Lung (tissue), 12 donors: Measurements from ENCODE around the gene GRIA1. TPM values are rescaled to one million over a fixed set of nuclear protein-coding genes. Genes with fewer than 3 reads are reported as not detected.
A peak's percentile ranks its signal among the peaks of the same experiment; 100 is the strongest.
"Not testable (repeated sequence)": the region's sequence is repeated elsewhere in the genome, so short reads cannot be mapped to it uniquely, and the experiment has no call there.

Source experiments
- ATAC-seq: fragments of 200-7000 bp; cut with Tn5 transposase; one replicate; pipeline ENCODE4 v1.9.1; 2020; ENCODE audit warnings: moderate number of reproducible peaks; ENCODE audit not compliant: insufficient read depth, low FRiP score
- DNase-seq, 3 donors: peaks; one replicate each; pipeline ENCODE4 v3.0.0-alpha.2; 2013 to 2017
- H3K27ac ChIP-seq, 2 donors: one replicate each; pipeline ENCODE4 v1.5.1; 2013; ENCODE audit warnings: mild to moderate bottlenecking in 2 of 2, moderate library complexity in 2 of 2, control low read depth in 1 of 2, inconsistent platforms in 1 of 2, low read depth in 1 of 2, low read length in 1 of 2
- H3K27me3 ChIP-seq, 3 donors: one replicate each; pipeline ENCODE4 v1.5.1; 2013; ENCODE audit warnings: low read length in 2 of 3; ENCODE audit not compliant: control insufficient read depth in 3 of 3, insufficient read depth in 3 of 3
- H3K36me3 ChIP-seq, 4 donors: one replicate each; pipeline ENCODE4 v1.5.1; 2013; ENCODE audit warnings: low read length in 4 of 4, mild to moderate bottlenecking in 1 of 4, moderate library complexity in 1 of 4; ENCODE audit not compliant: control insufficient read depth in 4 of 4, insufficient read depth in 4 of 4
- H3K4me1 ChIP-seq, 5 donors: one replicate each; pipeline ENCODE4 v1.5.1; 2013; ENCODE audit warnings: low read length in 5 of 5, mild to moderate bottlenecking in 2 of 5, moderate library complexity in 1 of 5; ENCODE audit not compliant: control insufficient read depth in 5 of 5, insufficient read depth in 5 of 5
- H3K4me3 ChIP-seq: one replicate; pipeline ENCODE4 v1.5.1; 2013; ENCODE audit warnings: mild to moderate bottlenecking, control low read depth, moderate library complexity
- H3K9ac ChIP-seq, 2 donors: one replicate each; pipeline ENCODE4 v1.5.1; 2013; ENCODE audit warnings: low read length in 2 of 2, control low read depth in 1 of 2; ENCODE audit not compliant: insufficient read depth in 1 of 2
- H3K9me3 ChIP-seq, 4 donors: one replicate each; pipeline ENCODE4 v1.5.1; 2013; ENCODE audit warnings: low read length in 3 of 4, mild to moderate bottlenecking in 1 of 4, moderate library complexity in 1 of 4; ENCODE audit not compliant: control insufficient read depth in 4 of 4, insufficient read depth in 3 of 4
- CTCF ChIP-seq: IDR thresholded peaks from 2 replicates; pipeline ENCODE4 v1.5.1; 2012; ENCODE audit warnings: mild to moderate bottlenecking; ENCODE audit errors: control extremely low read depth, extremely low read depth
- WGBS, 2 donors: extraction: QIAGEN DNeasy Blood & Tissue Kit; methylation state at CpG; one replicate each; pipeline ENCODE4 v1.1.7; 2013; 5-methylcytosine and 5-hydroxymethylcytosine counted together
- polyA plus RNA-seq, 2 donors: library from polyadenylated mRNA; stranded (reverse); fragments of 200-250 nt; gene quantifications; one replicate each; pipeline ENCODE4 v1.2.1, GENCODE V29; 2013
- total RNA-seq, 2 donors: library from RNA; depleted of rRNA in 1 of 2; stranded (reverse); fragments of >200 nt in 1 of 2; gene quantifications; one replicate each; pipeline ENCODE4 v1.2.1, GENCODE V29; 2014 to 2021
- donor health status: control.
- donor health status: control.
- donor health status: Bipolar disorder and iron deficiency.
- donor health status: healthy.
- donor health status: DM: yes; HTN: yes; CAD: no.

The GRIA1 gene
- total and polyA plus RNA-seq, 4 donors = 1.1 to 12.5 (median 2.0) TPM

GRCh38 chr5:153829510-153830065, 339.1 kb downstream of the GRIA1 start:
- Histone ChIP-seq H3K36me3 (no peaks in the 10 kb centered on the region), H3K4me1 (no peaks in the 10 kb centered on the region), H3K9ac (no peak overlapping the region), H3K4me3 (no peak overlapping the region), H3K27me3 (no peaks in the 10 kb centered on the region), H3K27ac (no peak overlapping the region), H3K9me3 (peaks cover 0 to 7% (median 2%) of the 10 kb centered on the region in 4 donors)
- no peak for DNase-seq
- WGBS, 2 donors = 76 to 77% methylated on average over 8 of the region's 8 CpGs
- ATAC-seq = no peak
- TF ChIP-seq CTCF = no peak

GRCh38 chr5:153831973-153832372, 341.5 kb downstream of the GRIA1 start:
- DNase-seq (peak in 2 of 3 donors; percentile 37 to 42), ATAC-seq (no peak)
- no peaks in the 10 kb centered on the region for H3K36me3 ChIP-seq
- H3K4me3 ChIP-seq = no peak overlapping the region
- no peaks in the 10 kb centered on the region for H3K27me3 ChIP-seq
- WGBS, 2 donors = 70 to 72% methylated on average over 2 of the region's 2 CpGs
- H3K27ac ChIP-seq = no peak overlapping the region
- no peaks in the 10 kb centered on the region for H3K4me1 ChIP-seq
- TF ChIP-seq CTCF = no peak
- H3K9me3 ChIP-seq = peaks cover 0 to 7% (median 2%) of the 10 kb centered on the region in 4 donors
- no peak overlapping the region for H3K9ac ChIP-seq

GRCh38 chr5:153835891-153836515, 345.5 kb downstream of the GRIA1 start:
- ATAC-seq = no peak
- Histone ChIP-seq H3K9ac (no peak overlapping the region), H3K9me3 (no peaks in the 10 kb centered on the region), H3K4me1 (no peaks in the 10 kb centered on the region), H3K36me3 (no peaks in the 10 kb centered on the region), H3K27me3 (no peaks in the 10 kb centered on the region), H3K27ac (no peak overlapping the region), H3K4me3 (no peak overlapping the region)
- WGBS, 2 donors = 79 to 90% methylated on average over 4 of the region's 4 CpGs
- TF ChIP-seq CTCF = no peak
- DNase-seq = no peak

GRCh38 chr5:153849303-153850113, 359.0 kb downstream of the GRIA1 start:
- not testable (repeated sequence) for H3K9me3 ChIP-seq, ATAC-seq, H3K4me3 ChIP-seq, H3K9ac ChIP-seq, H3K36me3 ChIP-seq, H3K27me3 ChIP-seq, H3K4me1 ChIP-seq, H3K27ac ChIP-seq, DNase-seq
- 83 to 88% methylated on average over 6 of the region's 6 CpGs for WGBS, 2 donors
